Measurements from ENCODE around the gene KLRK1.

Gene KLRK1

GRCh38 chr12:10366875-10367274 is 23.0 kb downstream of the KLRK1 start:
- TF ChIP-seq CTCF (IDR thresholded peaks at IDR 0.05; ENCODE audit: low read depth, low read length), result peak; percentile 31
- no peak for DNase-seq (ENCODE audit: extremely low read depth, low read depth)

GRCh38 chr12:10365696-10366405 is 24.0 kb downstream of the KLRK1 start:
- no peak; the same call in 1 of the 2 replicates for TF ChIP-seq CTCF (IDR thresholded peaks at IDR 0.05; ENCODE audit: low read depth, low read length)
- no peak for DNase-seq (ENCODE audit: extremely low read depth, low read depth)

GRCh38 chr12:10364815-10365622 is 24.8 kb downstream of the KLRK1 start:
- DNase-seq (ENCODE audit: extremely low read depth, low read depth), result no peak
- no peak for TF ChIP-seq CTCF (IDR thresholded peaks at IDR 0.05; ENCODE audit: low read depth, low read length)

- no peak for TF ChIP-seq CTCF (IDR thresholded peaks at IDR 0.05; ENCODE audit: low read depth, low read length)
- no peak for DNase-seq (ENCODE audit: extremely low read depth, low read depth)
Measured at GRCh38 chr12:10363914-10364814, 25.7 kb downstream of the KLRK1 start.

GRCh38 chr12:10363658-10363913 is 26.3 kb downstream of the KLRK1 start:
- TF ChIP-seq CTCF (IDR thresholded peaks at IDR 0.05; ENCODE audit: low read depth, low read length), result no peak

GRCh38 chr12:10362828-10363657 is 26.8 kb downstream of the KLRK1 start:
- DNase-seq (ENCODE audit: extremely low read depth, low read depth), result no peak
- no peak for TF ChIP-seq CTCF (IDR thresholded peaks at IDR 0.05; ENCODE audit: low read depth, low read length)

More at GRCh38 chr12:10363658-10363913, 26.3 kb downstream of the KLRK1 start:
- no peak for DNase-seq (ENCODE audit: extremely low read depth, low read depth)
